K562 (cell line): ENCODE data around the gene SIGLEC7. TPM values are rescaled to one million over a fixed set of nuclear protein-coding genes. Genes with fewer than 3 reads are reported as not detected.
A peak's percentile ranks its signal among the peaks of the same experiment; 100 is the strongest.

Source experiments
- ARID1B ChIP-seq: fragments of 450-650 bp; IDR thresholded peaks from 2 replicates; pipeline ENCODE4 v1.6.1; 2016; ENCODE audit warnings: antibody characterized with exemption, mild to moderate bottlenecking, inconsistent platforms
- BACH1 ChIP-seq: fragments of 200-800 bp; sonication (Bioruptor generic); IDR thresholded peaks from 2 replicates; pipeline ENCODE4 v1.6.1; 2016; ENCODE audit warnings: missing genetic modification characterization, missing compliant biosample characterization
- CHD1 ChIP-seq: fragments of 200-600 bp; sonication (generic); IDR thresholded peaks from one replicate; pipeline ENCODE4 v1.6.1; 2012; ENCODE audit warnings: mild to moderate bottlenecking, moderate library complexity, low read length, inconsistent platforms
- ELK3 ChIP-seq: fragments of 450-650 bp; formaldehyde crosslinking; IDR thresholded peaks from 2 replicates; pipeline ENCODE4 v1.4.0; 2020; ENCODE audit warnings: mild to moderate bottlenecking
- EP300 ChIP-seq: IDR thresholded peaks from 2 replicates; pipeline ENCODE4 v1.6.1; 2012; ENCODE audit warnings: low read length, improper control_type of control experiment
- HIVEP1 ChIP-seq: fragments of 250-450 bp; sonication (Bioruptor Pico); IDR thresholded peaks from 2 replicates; pipeline ENCODE4 v1.4.0; 2020; ENCODE audit warnings: mild to moderate bottlenecking
- IRF2 ChIP-seq: sonication (generic); formaldehyde crosslinking; IDR thresholded peaks from 2 replicates; pipeline ENCODE4 v1.8.1; 2022; ENCODE audit warnings: mild to moderate bottlenecking, missing genetic modification reagents
- MAFK ChIP-seq: IDR thresholded peaks from 2 replicates; pipeline ENCODE4 v1.6.1; 2011; ENCODE audit warnings: low read length, improper control_type of control experiment
- MCM3 ChIP-seq: fragments of 450-650 bp; IDR thresholded peaks from 2 replicates; pipeline ENCODE4 v1.6.1; 2016
- NCOA1 ChIP-seq: fragments of 450-650 bp; IDR thresholded peaks from 2 replicates; pipeline ENCODE4 v1.6.1; 2016; ENCODE audit warnings: low read depth
- NCOR1 ChIP-seq: fragments of 450-650 bp; IDR thresholded peaks from 2 replicates; pipeline ENCODE4 v1.6.1; 2016; ENCODE audit warnings: mild to moderate bottlenecking, moderate library complexity
- NEUROD1 ChIP-seq: fragments of 150-350 bp; IDR thresholded peaks from 2 replicates; pipeline ENCODE4 v1.6.1; 2014; ENCODE audit warnings: borderline replicate concordance, low read length, low read depth; ENCODE audit not compliant: partially characterized antibody
- NONO ChIP-seq, 2 experiments: fragments of 200-400 bp in 1 of 2; fragments of 450-650 bp in 1 of 2; formaldehyde crosslinking in 1 of 2; IDR thresholded peaks; 2 replicates each; pipeline ENCODE4 v1.6.1; 2017; ENCODE audit warnings: low read depth in 2 of 2, mild to moderate bottlenecking in 2 of 2, moderate library complexity in 2 of 2, low read length in 1 of 2
- POU5F1 ChIP-seq: fragments of 150-350 bp; IDR thresholded peaks from 2 replicates; pipeline ENCODE4 v1.6.1; 2014; ENCODE audit warnings: borderline replicate concordance, low read length, low read depth, mild to moderate bottlenecking; ENCODE audit not compliant: partially characterized antibody
- PRPF4 ChIP-seq: fragments of 200-400 bp; formaldehyde crosslinking; IDR thresholded peaks from one replicate; pipeline ENCODE4 v1.6.1; 2017; ENCODE audit warnings: low read length, low read depth, mild to moderate bottlenecking; ENCODE audit not compliant: insufficient read depth, poor library complexity, severe bottlenecking
- RFX7 ChIP-seq: fragments of 250-450 bp; sonication (Bioruptor Pico); IDR thresholded peaks from 2 replicates; pipeline ENCODE4 v1.5.1; 2021; ENCODE audit warnings: mild to moderate bottlenecking
- SMARCA5 ChIP-seq: fragments of 450-650 bp; IDR thresholded peaks from 2 replicates; pipeline ENCODE4 v1.6.1; 2016
- ZFP30 ChIP-seq: fragments of 250-450 bp; sonication (Bioruptor Pico); IDR thresholded peaks from 2 replicates; pipeline ENCODE4 v1.8.0; 2022; ENCODE audit warnings: moderate library complexity, mild to moderate bottlenecking, inconsistent platforms, borderline replicate concordance
- ZNF699 ChIP-seq: fragments of 250-450 bp; sonication (Bioruptor Pico); IDR thresholded peaks from 2 replicates; pipeline ENCODE4 v1.8.0; 2021; ENCODE audit warnings: mild to moderate bottlenecking, moderate library complexity; ENCODE audit not compliant: insufficient replicate concordance
- polyA plus RNA-seq, 8 experiments: library from polyadenylated mRNA; depleted of rRNA in 4 of 8; stranded (reverse) in 5 of 8; unstranded in 3 of 8; fragments of >200 nt; fragmentation: Nextera tagmentation in 2 of 8; fragmentation: Illumina TruSeq in 1 of 8; extraction: Ambion mirVana in 2 of 8; extraction: Trizol in 1 of 8; gene quantifications; 2 replicates each; pipeline versions ENCODE4 v1.2.1 to v1.2.3, GENCODE V29; 2011 to 2014; ENCODE audit warnings: inconsistent platforms in 1 of 8, missing spikeins in 1 of 8
- total RNA-seq, 7 experiments: library from RNA; depleted of rRNA in 6 of 7; stranded (reverse); fragments of >200 nt in 6 of 7; fragmentation: Illumina TruSeq in 2 of 7; extraction: Trizol in 2 of 7; gene quantifications; 2 replicates each; pipeline versions ENCODE4 v1.2.1 to v1.2.3, GENCODE V29; 2011 to 2021; ENCODE audit warnings: low replicate concordance in 1 of 7
- TF ChIP-seq, protein P1 (sequence below): sonication (generic); formaldehyde crosslinking; IDR thresholded peaks from 2 replicates; pipeline ENCODE4 v1.8.1; 2022; ENCODE audit warnings: missing genetic modification reagents
- TF ChIP-seq, protein P2 (sequence below): fragments of 250-450 bp; sonication (Bioruptor Pico); IDR thresholded peaks from 2 replicates; pipeline ENCODE4 v1.8.0; 2022; ENCODE audit warnings: inconsistent platforms
- TF ChIP-seq, protein P3 (sequence below): sonication (generic); formaldehyde crosslinking; IDR thresholded peaks from 2 replicates; pipeline ENCODE4 v1.8.0; 2022; ENCODE audit warnings: mild to moderate bottlenecking, low read depth, missing genetic modification reagents
- TF ChIP-seq, protein P4 (sequence below): fragments of 450-650 bp; IDR thresholded peaks from 2 replicates; pipeline ENCODE4 v1.6.1; 2018; ENCODE audit warnings: mild to moderate bottlenecking, low read depth; ENCODE audit not compliant: partially characterized antibody

Gene SIGLEC7
- total and polyA plus RNA-seq, 9 of the 15 experiments (the other 6 are each of a cell fraction or from before 2014, with no cell fraction given), result 0.10 to 0.12 TPM; not detected in 7

DNA sequence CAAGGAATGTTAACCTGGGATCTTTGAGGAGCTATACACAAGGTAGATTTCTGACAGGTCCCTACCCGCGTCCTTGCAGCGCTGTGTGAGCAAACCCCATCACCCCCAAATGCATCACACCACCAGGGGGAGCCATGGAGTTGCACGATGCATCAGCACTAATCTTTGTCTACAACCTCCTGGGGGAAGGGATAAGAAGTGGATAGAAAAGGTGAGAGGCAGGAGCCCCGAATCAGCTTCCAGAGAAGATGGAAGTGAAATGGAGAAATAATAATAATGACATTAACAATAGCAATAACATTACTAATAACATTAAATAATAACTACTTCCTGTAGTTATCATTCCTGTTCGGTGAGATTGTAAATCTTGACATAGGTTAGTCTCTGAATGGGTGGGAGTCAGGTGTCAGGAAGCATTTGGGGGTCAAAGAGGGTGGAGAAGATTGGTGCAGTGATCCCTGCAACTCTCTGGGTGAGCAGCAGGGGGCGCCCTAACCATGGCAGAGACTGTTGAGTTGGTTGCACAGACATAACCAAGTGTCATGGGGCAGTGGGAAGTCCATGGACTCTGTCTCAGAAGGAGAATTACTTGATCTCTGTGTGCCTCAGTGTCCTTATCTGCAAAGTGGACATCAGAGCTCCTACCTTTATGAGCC lies 16.5 kb downstream of the SIGLEC7 start (continued):
- TF ChIP-seq ELK3 (CRISPR knock-in tag), result no peak
- TF ChIP-seq POU5F1, result no peak
- 0 out of 2 replicates have a peak, but pooled peaks have one; percentile 9 for TF ChIP-seq NCOR1
- TF ChIP-seq, protein P1, sequence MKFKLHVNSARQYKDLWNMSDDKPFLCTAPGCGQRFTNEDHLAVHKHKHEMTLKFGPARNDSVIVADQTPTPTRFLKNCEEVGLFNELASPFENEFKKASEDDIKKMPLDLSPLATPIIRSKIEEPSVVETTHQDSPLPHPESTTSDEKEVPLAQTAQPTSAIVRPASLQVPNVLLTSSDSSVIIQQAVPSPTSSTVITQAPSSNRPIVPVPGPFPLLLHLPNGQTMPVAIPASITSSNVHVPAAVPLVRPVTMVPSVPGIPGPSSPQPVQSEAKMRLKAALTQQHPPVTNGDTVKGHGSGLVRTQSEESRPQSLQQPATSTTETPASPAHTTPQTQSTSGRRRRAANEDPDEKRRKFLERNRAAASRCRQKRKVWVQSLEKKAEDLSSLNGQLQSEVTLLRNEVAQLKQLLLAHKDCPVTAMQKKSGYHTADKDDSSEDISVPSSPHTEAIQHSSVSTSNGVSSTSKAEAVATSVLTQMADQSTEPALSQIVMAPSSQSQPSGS (CRISPR knock-in tag), result no peak
- TF ChIP-seq CHD1, result no peak
- TF ChIP-seq, protein P2, sequence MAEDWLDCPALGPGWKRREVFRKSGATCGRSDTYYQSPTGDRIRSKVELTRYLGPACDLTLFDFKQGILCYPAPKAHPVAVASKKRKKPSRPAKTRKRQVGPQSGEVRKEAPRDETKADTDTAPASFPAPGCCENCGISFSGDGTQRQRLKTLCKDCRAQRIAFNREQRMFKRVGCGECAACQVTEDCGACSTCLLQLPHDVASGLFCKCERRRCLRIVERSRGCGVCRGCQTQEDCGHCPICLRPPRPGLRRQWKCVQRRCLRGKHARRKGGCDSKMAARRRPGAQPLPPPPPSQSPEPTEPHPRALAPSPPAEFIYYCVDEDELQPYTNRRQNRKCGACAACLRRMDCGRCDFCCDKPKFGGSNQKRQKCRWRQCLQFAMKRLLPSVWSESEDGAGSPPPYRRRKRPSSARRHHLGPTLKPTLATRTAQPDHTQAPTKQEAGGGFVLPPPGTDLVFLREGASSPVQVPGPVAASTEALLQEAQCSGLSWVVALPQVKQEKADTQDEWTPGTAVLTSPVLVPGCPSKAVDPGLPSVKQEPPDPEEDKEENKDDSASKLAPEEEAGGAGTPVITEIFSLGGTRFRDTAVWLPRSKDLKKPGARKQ (CRISPR knock-in tag), result no peak
- no peak for TF ChIP-seq EP300
- TF ChIP-seq MCM3, result no peak
- TF ChIP-seq NEUROD1, result no peak
- 0 out of 2 replicates have a peak, but pooled peaks have one; percentile 5 for TF ChIP-seq HIVEP1 (CRISPR knock-in tag)
- TF ChIP-seq, protein P3, sequence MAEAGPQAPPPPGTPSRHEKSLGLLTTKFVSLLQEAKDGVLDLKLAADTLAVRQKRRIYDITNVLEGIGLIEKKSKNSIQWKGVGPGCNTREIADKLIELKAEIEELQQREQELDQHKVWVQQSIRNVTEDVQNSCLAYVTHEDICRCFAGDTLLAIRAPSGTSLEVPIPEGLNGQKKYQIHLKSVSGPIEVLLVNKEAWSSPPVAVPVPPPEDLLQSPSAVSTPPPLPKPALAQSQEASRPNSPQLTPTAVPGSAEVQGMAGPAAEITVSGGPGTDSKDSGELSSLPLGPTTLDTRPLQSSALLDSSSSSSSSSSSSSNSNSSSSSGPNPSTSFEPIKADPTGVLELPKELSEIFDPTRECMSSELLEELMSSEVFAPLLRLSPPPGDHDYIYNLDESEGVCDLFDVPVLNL (CRISPR knock-in tag), result no peak
- no peak for TF ChIP-seq RFX7 (CRISPR knock-in tag)
- peak; percentile 98 for TF ChIP-seq SMARCA5
- no peak for TF ChIP-seq PRPF4
- no peak for TF ChIP-seq ZNF699
- no peak for TF ChIP-seq IRF2 (CRISPR knock-in tag)
- TF ChIP-seq ZFP30 (CRISPR knock-in tag), result no peak
- no peak for TF ChIP-seq NONO (IDR thresholded peaks at IDR 0.05; ENCODE audit: low read depth in 2 of 2, low read length in 1 of 2)
- TF ChIP-seq, protein P4, sequence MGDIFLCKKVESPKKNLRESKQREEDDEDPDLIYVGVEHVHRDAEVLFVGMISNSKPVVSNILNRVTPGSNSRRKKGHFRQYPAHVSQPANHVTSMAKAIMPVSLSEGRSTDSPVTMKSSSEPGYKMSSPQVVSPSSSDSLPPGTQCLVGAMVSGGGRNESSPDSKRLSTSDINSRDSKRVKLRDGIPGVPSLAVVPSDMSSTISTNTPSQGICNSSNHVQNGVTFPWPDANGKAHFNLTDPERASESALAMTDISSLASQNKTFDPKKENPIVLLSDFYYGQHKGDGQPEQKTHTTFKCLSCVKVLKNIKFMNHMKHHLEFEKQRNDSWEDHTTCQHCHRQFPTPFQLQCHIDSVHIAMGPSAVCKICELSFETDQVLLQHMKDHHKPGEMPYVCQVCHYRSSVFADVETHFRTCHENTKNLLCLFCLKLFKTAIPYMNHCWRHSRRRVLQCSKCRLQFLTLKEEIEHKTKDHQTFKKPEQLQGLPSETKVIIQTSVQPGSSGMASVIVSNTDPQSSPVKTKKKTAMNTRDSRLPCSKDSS, result no peak
- peak; percentile 54 for TF ChIP-seq ARID1B
- no peak for TF ChIP-seq NCOA1
- no peak for TF ChIP-seq BACH1 (tag)
- peak; percentile 60 for TF ChIP-seq MAFK
